ENCODE measurements around the gene HCRTR1. TPM values are rescaled to one million over a fixed set of nuclear protein-coding genes. Genes with fewer than 3 reads are reported as not detected.

The HCRTR1 gene
- total RNA-seq: 0.13 and 0.30 TPM in 2 replicates

GRCh38 chr1:31617218-31617915 is at the start of gene HCRTR1:
HCRTR1 (plus strand) TSS chr1:31617689; CDS start chr1:31619193, 1,504 bp downstream.

GRCh38 chr1:31576201-31576669 is 41.3 kb upstream of the HCRTR1 start, which contains the start of gene TINAGL1:
TINAGL1 (plus strand) TSS chr1:31576515; CDS start chr1:31577149, 634 bp downstream.

GRCh38 chr1:31644560-31645273 is 27.2 kb downstream of the HCRTR1 start, which contains the start of gene PEF1:
PEF1 (minus strand) TSS chr1:31644876; CDS start chr1:31644864, 12 bp downstream.

Other genes starting within 250 kb of the HCRTR1 start
- 3.9 and 9.6 TPM in 2 replicates for gene FABP3, start 244.6 kb upstream of the HCRTR1 start, total RNA-seq
- gene SERINC2, start 204.5 kb upstream of the HCRTR1 start, total RNA-seq: 12.5 and 17.3 TPM in 2 replicates
- gene TINAGL1, start 41.2 kb upstream of the HCRTR1 start, total RNA-seq: 1,345 and 1,463 TPM in 2 replicates
- gene PEF1, start 27.2 kb downstream of the HCRTR1 start, total RNA-seq: 107 and 112 TPM in 2 replicates
- gene COL16A1, start 86.3 kb downstream of the HCRTR1 start, total RNA-seq: 0.20 and 0.67 TPM in 2 replicates
- 0.40 and 0.89 TPM in 2 replicates for gene ADGRB2, start 146.7 kb downstream of the HCRTR1 start, total RNA-seq
- 47.2 and 49.2 TPM in 2 replicates for gene SPOCD1, start 198.3 kb downstream of the HCRTR1 start, total RNA-seq

Measured in mammary microvascular endothelial cell (primary cell).